HG03460 (cell line): Measurements from ENCODE around the gene LY6G6D.

Experiments
- ATAC-seq: cut with Tn5 transposase; IDR thresholded peaks from one replicate; pipeline ENCODE4 v1.9.1; 2021; ENCODE audit not compliant: unreplicated experiment

Gene LY6G6D

DNA sequence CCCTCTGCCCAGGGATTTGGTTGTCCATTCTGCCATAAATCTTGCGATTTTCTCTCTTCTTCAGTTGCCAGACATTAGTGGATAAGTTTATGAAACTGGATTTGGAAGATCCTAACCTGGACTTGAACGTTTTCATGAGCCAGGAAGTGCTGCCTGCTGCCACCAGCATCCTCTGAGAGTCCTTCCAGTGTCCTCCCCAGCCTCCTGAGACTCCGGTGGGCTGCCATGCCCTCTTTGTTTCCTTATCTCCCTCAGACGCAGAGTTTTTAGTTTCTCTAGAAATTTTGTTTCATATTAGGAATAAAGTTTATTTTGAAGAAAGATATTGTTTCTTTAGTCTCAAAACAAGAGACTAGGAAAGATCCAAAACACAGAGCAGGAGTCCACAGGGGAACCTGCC lies 47.2 kb downstream of the LY6G6D start, which contains the start of gene SAPCD1:
Gene SAPCD1, plus strand, starts transcription at position 301 of the 400 bp plus-strand sequence. CDS start 399 bp downstream, outside the sequence.
- no peak for ATAC-seq

DNA sequence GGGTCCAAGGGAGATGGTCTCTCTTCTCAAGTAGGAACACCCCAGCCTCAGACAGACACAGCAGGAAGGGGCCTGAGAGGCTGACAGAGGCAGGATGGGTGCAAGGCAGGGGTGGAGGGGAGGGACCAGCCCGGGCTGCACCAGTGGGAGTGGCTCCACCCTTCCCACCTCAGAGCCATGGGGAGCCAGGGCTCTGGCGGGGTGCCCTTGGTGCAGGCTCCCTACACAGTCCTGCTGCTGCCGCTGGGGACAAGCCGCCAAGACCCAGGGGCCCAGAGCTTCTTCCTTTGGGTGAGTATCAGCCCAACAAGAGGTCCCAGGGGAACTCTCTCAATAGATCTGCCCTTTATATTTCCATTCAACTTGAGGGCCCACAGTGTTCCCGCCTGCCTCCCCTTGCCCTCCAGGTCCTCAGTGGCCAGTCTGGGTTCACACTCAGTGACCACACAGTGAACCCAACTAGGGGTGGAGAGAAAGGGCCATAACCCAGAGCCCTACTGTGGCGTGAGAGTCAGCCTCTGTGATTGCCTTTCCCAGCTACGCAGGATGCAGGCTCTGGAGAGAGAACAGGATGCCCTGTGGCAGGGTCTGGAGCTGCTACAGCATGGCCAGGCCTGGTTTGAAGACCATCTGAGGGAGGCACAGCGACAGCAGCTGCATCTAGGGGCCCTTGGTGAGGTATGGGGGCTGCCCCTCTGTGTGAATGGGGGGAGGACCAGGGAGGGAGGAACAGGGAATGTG lies 47.9 kb downstream of the LY6G6D start:
- no peak for ATAC-seq

DNA sequence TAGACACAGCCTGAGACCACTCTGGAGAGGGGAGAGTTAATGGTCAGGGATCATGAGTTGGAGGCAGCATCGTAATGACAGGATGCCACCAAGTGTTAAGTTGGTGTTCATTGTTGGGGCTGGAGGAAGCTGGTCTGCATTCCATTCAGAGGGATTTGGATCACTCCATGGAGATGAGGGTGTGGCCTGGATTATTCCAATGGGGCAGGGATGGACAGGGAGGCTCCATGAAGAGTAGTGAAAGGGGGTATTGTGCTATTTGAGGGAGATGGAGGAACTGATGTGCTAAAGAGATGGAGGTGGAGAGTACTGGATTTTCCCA lies 48.4 kb downstream of the LY6G6D start:
- no peak for ATAC-seq

DNA sequence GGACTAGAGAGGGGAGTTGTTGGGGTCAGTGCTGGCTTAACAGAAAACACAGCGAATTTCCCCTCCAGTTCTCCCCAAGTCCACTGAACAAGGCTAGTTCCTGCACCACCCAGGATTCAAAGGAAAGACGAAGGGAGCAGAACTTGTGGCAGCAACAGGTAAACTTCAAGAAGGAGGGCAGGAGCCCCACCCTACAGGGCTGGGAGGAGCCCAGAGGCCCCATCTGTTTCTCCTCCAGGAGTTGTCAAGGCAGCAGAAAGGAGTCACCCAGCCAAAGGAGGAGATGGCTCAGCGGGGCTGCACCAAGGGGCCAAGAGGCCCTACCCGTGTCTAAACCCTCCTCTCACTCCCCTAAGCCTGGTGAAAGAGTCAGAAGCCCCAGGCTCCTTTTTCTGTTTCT lies 49.0 kb downstream of the LY6G6D start:
- no peak for ATAC-seq

DNA sequence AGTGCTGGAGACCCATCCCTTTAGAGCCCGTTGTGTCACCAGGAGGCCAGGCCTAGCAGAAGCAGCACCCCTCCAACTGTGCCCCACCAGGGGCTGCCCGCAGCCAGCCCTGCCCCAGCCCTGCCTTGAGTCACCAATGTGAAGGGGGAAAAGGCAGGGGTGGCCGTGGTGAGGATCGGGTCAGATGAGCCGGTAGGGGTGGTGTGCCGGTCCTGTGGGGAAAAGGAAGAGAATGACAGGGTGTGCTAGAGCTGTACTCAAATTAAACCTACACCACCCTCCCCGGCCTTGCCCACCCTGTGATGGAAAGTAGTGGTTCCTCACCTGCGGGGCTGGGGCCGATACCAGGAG lies 50.4 kb downstream of the LY6G6D start:
- no peak for ATAC-seq

DNA sequence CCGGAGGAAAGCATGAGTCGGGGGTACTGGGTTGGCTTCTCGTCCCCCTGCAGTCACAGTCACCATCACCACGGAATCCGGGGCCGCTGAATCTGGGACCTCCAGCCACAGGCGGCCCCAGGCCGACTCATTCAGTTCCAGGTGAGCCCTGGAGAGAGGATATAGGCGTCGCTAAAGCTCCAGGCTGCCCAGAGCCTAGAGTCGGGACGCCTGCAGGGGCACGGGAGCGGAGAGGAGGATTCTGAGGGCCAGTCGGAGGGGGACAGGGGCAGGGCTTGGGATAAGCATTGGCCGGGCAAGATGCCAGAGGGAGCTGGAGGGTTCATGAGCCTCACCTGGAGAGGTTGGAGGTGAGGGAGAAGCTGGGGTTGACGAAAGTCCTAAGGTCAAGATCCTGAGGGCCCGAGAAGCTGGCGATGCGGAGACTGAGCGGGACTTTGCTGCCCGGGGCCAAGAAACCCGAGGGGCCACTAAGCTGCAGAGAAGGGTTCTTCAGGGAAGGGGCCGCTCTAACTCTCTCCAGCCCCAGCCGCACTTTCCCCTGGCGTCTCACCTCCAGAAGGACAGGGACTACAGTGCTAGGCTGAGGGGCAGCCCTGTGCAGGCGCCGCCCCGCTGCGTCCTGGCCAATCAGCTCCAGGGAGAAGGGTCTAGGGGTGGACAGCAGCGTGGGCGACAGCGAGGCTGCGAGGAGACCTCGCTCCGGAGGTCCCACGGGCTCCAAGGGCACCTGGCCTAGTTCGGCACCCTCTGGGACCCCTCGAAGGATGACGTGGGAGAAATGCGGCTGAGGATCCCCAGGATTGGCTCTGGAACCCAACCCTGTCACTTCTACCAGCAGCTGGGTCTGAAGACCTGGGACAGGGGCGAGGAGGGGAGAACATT lies 51.0 kb downstream of the LY6G6D start:
- ATAC-seq = no peak

DNA sequence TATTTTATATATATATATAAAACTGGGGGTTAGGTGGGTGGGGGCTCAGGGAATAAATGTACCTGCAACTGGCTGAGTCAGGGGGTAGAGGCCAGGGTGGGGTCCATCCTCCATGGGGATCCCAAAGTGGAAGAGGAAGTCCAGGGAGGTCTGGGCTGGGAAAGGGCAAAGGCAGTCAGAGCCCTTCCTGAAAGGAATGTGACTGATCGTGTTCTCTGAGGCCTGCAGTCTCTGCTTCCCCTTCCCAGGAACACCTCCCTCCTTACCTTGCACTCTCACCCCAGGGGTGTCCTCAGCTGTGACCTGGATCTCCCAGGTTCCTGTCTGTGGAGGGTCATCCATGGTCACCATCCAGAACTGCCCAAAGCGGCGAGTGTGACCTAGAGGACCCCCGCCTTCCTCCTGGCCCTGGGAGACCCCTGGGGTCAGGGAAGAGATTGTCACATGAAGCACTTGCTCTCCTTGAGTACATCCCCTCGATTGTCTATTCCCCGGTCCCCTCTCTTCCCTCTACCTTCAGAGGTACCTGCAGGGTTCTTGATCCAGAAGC lies 52.0 kb downstream of the LY6G6D start:
- ATAC-seq = no peak
